ENCODE results near the gene SCT.

- no peak for TF ChIP-seq SIN3A (IDR thresholded peaks at IDR 0.05; ENCODE audit: borderline replicate concordance, insufficient read depth, low read length)
- no peak for TF ChIP-seq POLR2AphosphoS5 (IDR thresholded peaks at IDR 0.05; ENCODE audit: low read depth, low read length)
- no peak for TF ChIP-seq REST (IDR thresholded peaks at IDR 0.05; ENCODE audit: insufficient read depth in 1 of 2, low read depth in 2 of 2, low read length in 2 of 2)
Measured at GRCh38 chr11:638631-639331, 11.8 kb upstream of the SCT start.
